GM12874 (cell line): Measurements from ENCODE around the gene TNS1.
A peak's percentile ranks its signal among the peaks of the same experiment; 100 is the strongest.

Experiments used
- TF ChIP-seq, protein P1 (sequence below): IDR thresholded peaks from 2 replicates; pipeline ENCODE4 v1.5.1; 2011; ENCODE audit warnings: low read depth, mild to moderate bottlenecking, control low read depth, low read length, moderate library complexity; ENCODE audit not compliant: insufficient read depth

TNS1 gene

DNA sequence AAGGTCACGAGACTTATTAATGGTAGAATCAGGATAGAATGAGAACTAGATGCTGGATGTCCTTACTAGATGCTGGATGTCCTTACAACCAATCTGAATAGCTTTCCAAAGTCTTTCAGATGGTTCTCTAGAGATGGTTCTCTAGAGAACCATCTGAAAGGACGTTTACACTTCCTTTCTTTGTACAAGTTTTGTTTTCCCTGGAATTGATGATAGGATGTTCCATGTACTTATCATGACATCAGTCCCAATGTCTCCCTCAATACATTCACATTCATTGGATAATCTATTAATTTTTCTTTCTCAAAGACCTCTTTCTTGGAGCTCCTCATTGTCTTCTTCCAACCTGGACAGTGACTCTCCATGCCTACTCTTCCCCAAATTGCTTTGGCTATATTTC is 38.1 kb upstream of the TNS1 start:
- TF ChIP-seq, protein P1, sequence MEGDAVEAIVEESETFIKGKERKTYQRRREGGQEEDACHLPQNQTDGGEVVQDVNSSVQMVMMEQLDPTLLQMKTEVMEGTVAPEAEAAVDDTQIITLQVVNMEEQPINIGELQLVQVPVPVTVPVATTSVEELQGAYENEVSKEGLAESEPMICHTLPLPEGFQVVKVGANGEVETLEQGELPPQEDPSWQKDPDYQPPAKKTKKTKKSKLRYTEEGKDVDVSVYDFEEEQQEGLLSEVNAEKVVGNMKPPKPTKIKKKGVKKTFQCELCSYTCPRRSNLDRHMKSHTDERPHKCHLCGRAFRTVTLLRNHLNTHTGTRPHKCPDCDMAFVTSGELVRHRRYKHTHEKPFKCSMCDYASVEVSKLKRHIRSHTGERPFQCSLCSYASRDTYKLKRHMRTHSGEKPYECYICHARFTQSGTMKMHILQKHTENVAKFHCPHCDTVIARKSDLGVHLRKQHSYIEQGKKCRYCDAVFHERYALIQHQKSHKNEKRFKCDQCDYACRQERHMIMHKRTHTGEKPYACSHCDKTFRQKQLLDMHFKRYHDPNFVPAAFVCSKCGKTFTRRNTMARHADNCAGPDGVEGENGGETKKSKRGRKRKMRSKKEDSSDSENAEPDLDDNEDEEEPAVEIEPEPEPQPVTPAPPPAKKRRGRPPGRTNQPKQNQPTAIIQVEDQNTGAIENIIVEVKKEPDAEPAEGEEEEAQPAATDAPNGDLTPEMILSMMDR: no peak

DNA sequence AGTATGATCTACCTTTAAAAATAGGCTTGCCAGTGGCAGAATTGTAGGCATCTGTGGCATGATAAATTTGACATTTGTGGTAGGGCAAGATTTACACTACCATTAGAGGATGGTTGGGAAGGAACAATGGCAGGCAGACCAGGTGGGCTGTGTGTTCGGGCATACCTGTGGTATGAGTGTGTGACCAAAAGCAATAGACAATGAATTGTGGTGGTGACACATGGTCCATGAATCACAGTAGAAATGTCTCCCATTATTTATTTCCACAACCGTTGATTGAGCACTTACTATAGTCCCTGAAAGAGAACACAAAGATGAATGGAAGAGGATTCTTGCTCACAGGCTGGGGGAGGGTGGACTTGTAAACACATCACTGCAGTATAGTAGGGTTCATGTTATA is 36.4 kb upstream of the TNS1 start:
- TF ChIP-seq, protein P1: no peak

DNA sequence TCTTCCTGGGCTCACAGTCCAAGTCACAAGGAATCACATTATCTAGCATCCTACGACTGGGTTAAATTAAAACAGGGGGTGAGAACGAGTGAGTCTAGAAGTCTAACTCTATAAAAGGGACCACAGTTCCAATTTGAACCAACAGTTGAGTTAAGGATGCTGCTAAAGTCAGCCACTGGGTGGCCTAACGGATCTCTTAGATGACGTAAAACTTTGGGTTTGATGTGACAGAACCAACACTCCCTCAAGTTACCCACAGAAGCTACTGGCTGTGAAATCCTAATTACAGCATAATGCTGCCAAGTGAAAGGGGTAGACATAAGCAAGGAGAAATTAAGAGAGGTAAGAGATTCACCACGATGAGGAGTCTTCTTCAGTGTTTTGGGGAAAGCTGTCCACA is 33.6 kb upstream of the TNS1 start:
- TF ChIP-seq, protein P1: no peak

DNA sequence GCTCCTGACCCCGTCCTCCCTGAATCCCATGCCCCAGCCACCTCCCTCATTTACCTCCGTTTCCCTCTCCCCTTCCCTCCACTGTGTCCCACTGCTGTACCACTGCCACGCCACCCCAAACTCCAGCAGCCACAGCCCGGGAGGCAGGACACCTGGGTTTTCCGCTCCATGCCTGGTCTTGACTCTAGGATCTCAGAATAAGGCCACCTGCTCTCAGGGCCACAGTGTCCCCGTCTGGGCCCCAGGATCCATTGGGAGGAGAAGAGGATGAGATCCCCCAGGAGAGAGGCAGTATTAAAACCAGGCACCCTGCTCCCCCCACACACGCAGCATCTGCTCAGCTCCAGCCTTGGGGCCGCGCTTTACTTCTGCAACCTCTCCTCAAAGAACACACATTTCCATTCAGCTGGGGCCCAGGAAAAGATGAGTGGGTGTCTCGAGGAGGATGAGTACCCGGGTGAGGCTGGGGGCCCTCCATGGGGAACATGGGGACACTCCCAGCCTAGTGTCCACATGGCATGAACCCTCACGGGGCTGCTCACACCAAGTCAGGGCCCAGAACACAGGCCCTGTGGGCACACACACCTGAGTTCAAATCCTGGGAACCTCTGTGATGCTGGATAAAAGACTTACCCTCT is 32.8 kb upstream of the TNS1 start:
- TF ChIP-seq, protein P1: no peak

DNA sequence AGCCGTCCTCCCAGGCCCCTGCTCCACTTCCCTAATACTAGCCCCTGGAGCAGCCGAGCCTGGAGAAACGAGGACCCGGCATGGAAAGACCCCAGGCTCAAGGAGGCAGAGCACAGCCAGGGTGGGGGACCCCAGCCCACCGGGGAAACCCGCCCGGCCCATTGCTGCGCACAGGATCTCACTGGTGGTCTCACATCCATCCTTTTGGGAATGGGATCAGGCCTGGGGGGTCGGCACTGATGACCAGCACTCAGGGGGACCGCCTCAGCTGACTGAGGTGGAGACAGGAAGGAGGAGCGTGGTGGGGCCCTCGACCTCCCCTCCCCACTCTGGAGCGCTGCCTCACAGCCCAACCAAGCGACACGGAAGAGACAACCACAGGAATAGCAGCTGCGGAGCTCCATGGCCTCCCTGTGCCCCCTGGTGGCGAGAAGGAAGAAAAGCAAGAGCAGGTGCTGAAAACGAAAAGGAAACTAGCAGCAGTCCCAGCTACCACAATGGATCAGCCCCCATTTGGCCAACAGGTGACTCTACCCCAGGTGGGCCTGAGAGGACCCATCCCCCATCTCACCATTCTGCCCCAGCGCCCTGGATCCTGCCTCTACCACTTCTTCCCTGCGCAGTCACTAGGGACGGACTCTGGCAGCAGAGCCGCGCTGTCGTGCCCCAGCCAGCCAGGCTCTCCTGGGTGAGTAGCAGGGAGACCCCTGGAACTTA is 31.9 kb upstream of the TNS1 start:
- TF ChIP-seq, protein P1: peak; percentile 69

DNA sequence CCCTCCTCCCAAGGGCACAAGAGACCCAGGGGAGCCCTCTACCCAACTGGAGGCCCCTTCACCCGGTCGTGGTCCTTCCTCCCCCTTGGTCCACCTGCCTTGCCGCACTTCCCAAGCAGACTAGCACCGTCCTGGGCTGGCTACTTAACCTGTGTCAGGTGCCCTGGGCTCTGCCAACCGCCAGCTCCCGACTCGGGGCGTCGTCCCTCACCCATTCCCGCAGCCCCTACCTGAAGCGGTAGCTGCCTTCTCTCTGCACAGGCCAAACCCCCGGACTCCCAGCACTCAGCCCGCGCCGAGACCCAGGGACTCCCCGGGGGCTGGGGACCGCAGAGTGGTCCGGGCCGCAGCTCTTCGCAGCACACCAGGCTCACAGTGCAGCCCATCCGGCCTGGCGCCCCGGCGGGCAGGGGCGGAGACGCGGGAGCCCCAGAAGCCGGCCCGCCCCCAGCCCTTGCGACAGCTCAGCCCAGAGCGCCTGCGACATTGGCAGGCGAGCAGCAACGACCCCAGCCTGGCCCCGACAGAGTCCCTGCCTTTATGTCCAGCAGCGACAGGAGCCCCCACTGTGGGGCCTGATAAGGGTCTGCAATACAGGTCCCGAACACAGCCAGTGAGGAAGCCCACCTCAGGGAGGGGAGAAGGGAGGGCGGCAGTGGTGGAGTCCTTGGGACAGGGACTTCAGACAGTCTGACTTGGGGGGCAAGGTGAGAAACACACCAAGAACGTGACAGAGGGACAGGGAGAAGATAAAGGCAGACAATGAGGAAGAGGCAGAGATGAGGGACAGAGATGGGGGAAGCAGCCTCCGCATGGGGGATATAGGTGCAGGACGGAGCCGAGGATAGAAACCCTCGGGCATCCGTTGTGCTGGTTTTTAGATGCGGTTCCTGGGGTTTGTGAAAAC is 31.0 kb upstream of the TNS1 start:
- TF ChIP-seq, protein P1: no peak

DNA sequence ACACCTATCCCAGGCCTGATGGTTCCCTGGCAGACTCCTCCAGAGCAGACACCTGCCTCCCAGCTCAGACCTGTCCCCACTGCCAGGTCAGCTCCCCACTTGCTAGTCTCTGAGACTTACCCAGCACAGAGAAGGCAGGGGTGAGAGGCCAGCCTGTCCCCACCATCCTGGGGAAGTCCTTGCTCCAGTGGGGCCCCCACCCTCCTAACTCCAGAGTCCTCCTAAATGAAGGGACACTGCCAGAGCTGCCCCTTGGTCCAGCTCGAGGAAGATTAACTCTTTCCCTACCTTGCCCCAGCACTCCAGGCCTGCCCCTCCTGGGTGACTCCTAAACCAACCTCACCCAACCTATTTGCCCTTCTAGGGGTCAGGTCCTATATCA is 30.4 kb upstream of the TNS1 start:
- TF ChIP-seq, protein P1: no peak
